Measurements from ENCODE around the gene RNF115. TPM values are rescaled to one million over a fixed set of nuclear protein-coding genes. Genes with fewer than 3 reads are reported as not detected.

Gene RNF115
- total and polyA plus RNA-seq, 2 donors (not counting 3 experiments of a cell fraction or from before 2014, with no cell fraction given): 7.6 to 17.3 TPM

- no peak overlapping the region for H3K9ac ChIP-seq (replicated peaks; ENCODE audit: extremely low read depth, insufficient read depth, low read length)
- no peaks in the 10 kb centered on the region for H3K9me1 ChIP-seq (replicated peaks; ENCODE audit: control insufficient read depth, extremely low read depth, insufficient read depth, low read length)
- H3K4me1 ChIP-seq (ENCODE audit: control insufficient read depth, extremely low read depth, insufficient read depth, low read length): peaks cover 13% of the 10 kb centered on the region
- dilution Hi-C loops (cut with MboI; ENCODE audit: extremely low pct_ligation_motif_present, low sequenced_read_pairs) (no loop called here), intact Hi-C loops (cut with micrococcal nuclease) (loop anchor here (10.0 kb wide), 1 partner anchor 73 kb away; no protein-coding TSS in a partner anchor)
- peaks cover 20% of the 10 kb centered on the region for H3K79me2 ChIP-seq (ENCODE audit: control insufficient read depth, insufficient read depth, low read length)
- no peak overlapping the region for H3K27ac ChIP-seq (ENCODE audit: insufficient read depth, low read depth, low read length)
- DNase-seq (ENCODE audit: low read depth, low spot score): peak; percentile 50
- no peaks in the 10 kb centered on the region for H3K9me3 ChIP-seq (replicated peaks; ENCODE audit: control insufficient read depth, insufficient read depth, low read length)
- no peak overlapping the region for H3K4me3 ChIP-seq (replicated peaks in 1 of 3; ENCODE audit: insufficient read depth in 1 of 3, low read depth in 1 of 3, low read length in 3 of 3)
- TF ChIP-seq JUN (IDR thresholded peaks at IDR 0.05; ENCODE audit: borderline replicate concordance, insufficient read depth, insufficient read length, low read depth): peak; percentile 3
- no peak for TF ChIP-seq POLR2AphosphoS5 (IDR thresholded peaks at IDR 0.05; ENCODE audit: insufficient read depth, low read depth, low read length)
- no peak for TF ChIP-seq FOS (IDR thresholded peaks at IDR 0.05; ENCODE audit: borderline replicate concordance, insufficient read depth, low read length)
- H3K4me2 ChIP-seq (ENCODE audit: insufficient read depth, low read length): no peak overlapping the region
- H3K27me3 ChIP-seq (ENCODE audit: control insufficient read depth in 2 of 2, insufficient read depth in 2 of 2, low read length in 2 of 2): no peaks in the 10 kb centered on the region
- ChIA-PET POLR2A (no interaction called here), CTCF (interaction anchor here (0.7 to 6.2 kb wide), 6 partner anchors 10 to 107 kb away, joined by 3 to 69 read pairs (median 4); partner anchors contain the start of genes ITGA10, NUDT17 and PIAS3)
- H2AFZ ChIP-seq (ENCODE audit: low read depth, low read length): no peak overlapping the region
- no peaks in the 10 kb centered on the region for H4K20me1 ChIP-seq (replicated peaks; ENCODE audit: control insufficient read depth, extremely low read depth, insufficient read depth, low read length)
- no TSS peak for BruUV-seq (replicated peaks)
- no peak for FAIRE-seq
- H3K36me3 ChIP-seq (ENCODE audit: control insufficient read depth in 2 of 2, extremely low read depth in 1 of 2, insufficient read depth in 2 of 2, low read length in 2 of 2): peaks cover 26 to 45% of the 10 kb centered on the region in 2 experiments
These were observed 4.1 kb upstream of the RNF115 start for GRCh38 chr1:145827966-145828365.

GRCh38 chr1:145826030-145826429, 2.1 kb upstream of the RNF115 start:
- DNase-seq (ENCODE audit: low read depth, low spot score) (no peak), FAIRE-seq (no peak)
- Histone ChIP-seq H3K9me1 (replicated peaks; ENCODE audit: control insufficient read depth, extremely low read depth, insufficient read depth, low read length) (no peaks in the 10 kb centered on the region), H3K4me1 (ENCODE audit: control insufficient read depth, extremely low read depth, insufficient read depth, low read length) (peaks cover 13% of the 10 kb centered on the region), H2AFZ (ENCODE audit: low read depth, low read length) (no peak overlapping the region), H3K27ac (ENCODE audit: insufficient read depth, low read depth, low read length) (no peak overlapping the region), H3K79me2 (ENCODE audit: control insufficient read depth, insufficient read depth, low read length) (peaks cover 26% of the 10 kb centered on the region), H3K27me3 (ENCODE audit: control insufficient read depth in 2 of 2, insufficient read depth in 2 of 2, low read length in 2 of 2) (no peaks in the 10 kb centered on the region), H3K9ac (replicated peaks; ENCODE audit: extremely low read depth, insufficient read depth, low read length) (no peak overlapping the region), H3K36me3 (ENCODE audit: control insufficient read depth in 2 of 2, extremely low read depth in 1 of 2, insufficient read depth in 2 of 2, low read length in 2 of 2) (peaks cover 23 to 36% of the 10 kb centered on the region in 2 experiments), H3K4me2 (ENCODE audit: insufficient read depth, low read length) (peak overlapping the region; percentile 71), H3K9me3 (replicated peaks; ENCODE audit: control insufficient read depth, insufficient read depth, low read length) (no peaks in the 10 kb centered on the region), H4K20me1 (replicated peaks; ENCODE audit: control insufficient read depth, extremely low read depth, insufficient read depth, low read length) (no peaks in the 10 kb centered on the region), H3K4me3 (replicated peaks in 1 of 3; ENCODE audit: insufficient read depth in 1 of 3, low read depth in 1 of 3, low read length in 3 of 3) (no peak overlapping the region)
- ChIA-PET CTCF (interaction anchor here (0.9 to 6.2 kb wide), 13 partner anchors 9 to 209 kb away, joined by 3 to 69 read pairs (median 4); partner anchors contain the start of genes ITGA10 and NUDT17), POLR2A (interaction anchor here (1.7 kb wide), 1 partner anchor 33 kb away, joined by 4 read pairs; the partner anchor contains the start of gene PIAS3)
- dilution Hi-C loops (cut with MboI; ENCODE audit: extremely low pct_ligation_motif_present, low sequenced_read_pairs): no loop called here
- BruUV-seq (replicated peaks): no TSS peak
- TF ChIP-seq FOS (IDR thresholded peaks at IDR 0.05; ENCODE audit: borderline replicate concordance, insufficient read depth, low read length) (no peak), GATA2 (IDR thresholded peaks at IDR 0.05; ENCODE audit: insufficient read depth, insufficient read length, low read depth, low read length) (peak; percentile 54), JUN (IDR thresholded peaks at IDR 0.05; ENCODE audit: borderline replicate concordance, insufficient read depth, insufficient read length, low read depth) (no peak), POLR2A (IDR thresholded peaks at IDR 0.05; ENCODE audit: low read depth, low read length) (no peak), MYC (IDR thresholded peaks at IDR 0.05; ENCODE audit: low read depth, low read length) (no peak), EZH2 (IDR thresholded peaks at IDR 0.05; ENCODE audit: borderline replicate concordance, low read depth, low read length, severe bottlenecking) (no peak), POLR2AphosphoS5 (IDR thresholded peaks at IDR 0.05; ENCODE audit: insufficient read depth, low read depth, low read length) (no peak)
- TF ChIP-seq, protein P1, sequence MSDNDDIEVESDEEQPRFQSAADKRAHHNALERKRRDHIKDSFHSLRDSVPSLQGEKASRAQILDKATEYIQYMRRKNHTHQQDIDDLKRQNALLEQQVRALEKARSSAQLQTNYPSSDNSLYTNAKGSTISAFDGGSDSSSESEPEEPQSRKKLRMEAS (IDR thresholded peaks at IDR 0.05; ENCODE audit: insufficient read depth, insufficient read length): no peak
- TF ChIP-seq, protein P2, sequence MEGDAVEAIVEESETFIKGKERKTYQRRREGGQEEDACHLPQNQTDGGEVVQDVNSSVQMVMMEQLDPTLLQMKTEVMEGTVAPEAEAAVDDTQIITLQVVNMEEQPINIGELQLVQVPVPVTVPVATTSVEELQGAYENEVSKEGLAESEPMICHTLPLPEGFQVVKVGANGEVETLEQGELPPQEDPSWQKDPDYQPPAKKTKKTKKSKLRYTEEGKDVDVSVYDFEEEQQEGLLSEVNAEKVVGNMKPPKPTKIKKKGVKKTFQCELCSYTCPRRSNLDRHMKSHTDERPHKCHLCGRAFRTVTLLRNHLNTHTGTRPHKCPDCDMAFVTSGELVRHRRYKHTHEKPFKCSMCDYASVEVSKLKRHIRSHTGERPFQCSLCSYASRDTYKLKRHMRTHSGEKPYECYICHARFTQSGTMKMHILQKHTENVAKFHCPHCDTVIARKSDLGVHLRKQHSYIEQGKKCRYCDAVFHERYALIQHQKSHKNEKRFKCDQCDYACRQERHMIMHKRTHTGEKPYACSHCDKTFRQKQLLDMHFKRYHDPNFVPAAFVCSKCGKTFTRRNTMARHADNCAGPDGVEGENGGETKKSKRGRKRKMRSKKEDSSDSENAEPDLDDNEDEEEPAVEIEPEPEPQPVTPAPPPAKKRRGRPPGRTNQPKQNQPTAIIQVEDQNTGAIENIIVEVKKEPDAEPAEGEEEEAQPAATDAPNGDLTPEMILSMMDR (IDR thresholded peaks at IDR 0.05; ENCODE audit: extremely low read depth in 1 of 2, insufficient read depth in 1 of 2, low read depth in 1 of 2, low read length in 2 of 2): no peak
- intact Hi-C loops (cut with micrococcal nuclease): loop anchor here (10.0 kb wide), 1 partner anchor 71 kb away; no protein-coding TSS in a partner anchor
